Brain pericyte (primary cell): ENCODE results near the gene UBTF.

Source experiments
- DNase-seq: peaks from one replicate; pipeline ENCODE4 v3.0.0-alpha.2; 2012; ENCODE audit warnings: low read depth, low spot score

UBTF gene

GRCh38 chr17:44171931-44172455, 47.5 kb downstream of the UBTF start:
- no peak for DNase-seq

DNA sequence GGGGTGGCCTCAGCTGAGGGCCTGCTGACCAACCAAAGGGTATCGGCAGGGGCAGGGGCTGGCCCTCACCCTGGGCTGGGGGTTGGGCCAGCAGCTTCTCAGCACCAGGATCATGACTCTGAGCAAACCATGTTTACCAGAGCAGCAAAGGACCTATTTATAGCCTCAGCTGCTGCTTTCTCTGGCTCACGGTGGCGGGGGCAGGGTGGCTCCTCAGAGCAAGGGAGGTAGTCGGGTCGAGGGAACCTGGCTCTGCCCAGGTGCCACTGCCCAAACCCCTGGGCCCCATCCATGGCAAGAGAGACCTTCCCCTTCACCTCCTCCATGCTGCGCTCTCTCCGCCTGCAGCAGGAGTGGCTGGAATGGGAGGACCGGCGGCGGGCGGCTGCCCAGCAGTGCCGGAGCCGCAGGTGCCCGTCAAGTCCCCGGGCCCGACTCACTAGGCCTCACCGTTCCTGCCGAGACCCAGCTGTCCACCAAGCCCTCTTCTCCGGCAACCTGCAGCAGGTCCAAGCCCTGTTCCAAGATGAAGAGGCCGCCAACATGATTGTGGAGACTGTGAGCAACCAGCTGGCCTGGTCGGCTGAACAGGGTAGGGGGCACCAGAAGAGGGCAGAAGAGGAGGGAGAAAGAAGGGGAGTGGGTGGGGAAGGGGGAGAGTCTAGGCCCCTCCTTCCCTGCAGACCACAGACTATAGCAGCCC, 48.8 kb downstream of the UBTF start, which contains the start of gene ASB16:
ASB16 (plus strand) TSS at position 206 of the 703 bp plus-strand sequence; CDS start at position 292, 86 bp downstream.
- no peak for DNase-seq

DNA sequence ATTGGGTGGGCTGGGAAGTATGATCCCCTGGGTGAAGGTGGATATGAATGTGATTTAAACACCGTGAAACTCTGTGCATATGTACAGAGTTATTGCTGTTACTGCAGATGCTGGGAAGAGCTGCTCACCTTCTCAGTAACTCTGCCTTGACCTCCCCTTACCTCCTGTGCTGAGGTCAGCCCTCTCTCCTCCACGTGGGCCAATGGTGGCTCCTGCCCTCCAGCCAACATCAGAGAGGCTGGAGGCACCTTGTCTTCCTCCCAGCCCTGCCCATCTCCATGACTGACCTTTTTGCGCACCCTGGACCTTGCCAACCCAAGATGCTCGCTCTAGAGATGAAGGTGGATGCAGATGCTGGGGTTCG, 49.4 kb downstream of the UBTF start:
- DNase-seq = no peak

DNA sequence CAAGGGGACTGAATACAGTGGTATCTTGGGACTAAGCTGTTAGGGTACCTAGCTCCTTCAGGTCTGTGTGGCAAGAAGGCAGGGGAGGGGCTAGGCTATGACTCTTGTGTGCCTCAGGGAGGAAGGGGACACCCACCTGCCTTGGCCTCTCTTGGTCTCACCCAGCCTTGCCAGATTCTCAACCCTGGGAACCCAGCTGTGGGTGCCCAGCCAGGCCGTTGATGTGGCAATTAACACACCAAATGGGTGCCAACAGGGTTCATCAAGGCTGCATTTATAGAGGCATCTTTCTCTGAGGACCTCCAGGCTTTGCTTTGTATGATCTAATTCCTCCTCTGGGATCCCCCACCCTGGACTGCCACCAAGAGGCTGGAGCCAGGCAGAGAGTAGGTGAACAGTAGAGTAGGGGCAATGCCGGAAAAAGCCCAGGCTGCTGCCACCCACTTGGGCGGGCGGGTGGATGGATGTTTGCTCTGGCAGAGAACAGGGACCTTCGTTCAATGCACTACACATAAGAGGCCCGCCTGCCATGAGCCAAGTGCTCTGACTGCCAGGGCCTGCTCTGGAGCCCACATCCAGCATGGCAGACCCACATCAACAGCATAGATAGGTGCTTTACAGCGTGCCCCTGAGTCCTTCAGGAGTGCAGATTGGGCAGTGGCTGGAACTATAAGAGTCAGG, 52.2 kb downstream of the UBTF start:
- no peak for DNase-seq

DNA sequence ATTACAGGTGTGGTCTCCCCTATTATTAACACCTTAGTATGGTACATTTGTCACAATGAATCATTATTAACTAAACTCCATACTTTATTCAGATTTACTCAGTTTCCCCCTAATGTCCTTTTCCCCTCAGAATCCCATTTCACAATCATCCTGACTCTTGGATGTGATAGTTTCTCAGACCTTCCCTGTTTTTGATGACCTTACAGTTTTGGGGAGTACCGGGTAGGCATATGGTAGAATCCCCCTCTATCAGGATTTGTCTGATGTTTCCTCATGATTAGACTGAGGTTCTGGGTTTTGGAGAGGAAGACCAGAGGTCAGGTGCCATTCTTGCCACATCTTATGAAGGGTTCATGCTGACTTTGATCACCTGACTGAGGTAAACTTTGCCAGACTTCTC, 55.0 kb downstream of the UBTF start:
- no peak for DNase-seq

DNA sequence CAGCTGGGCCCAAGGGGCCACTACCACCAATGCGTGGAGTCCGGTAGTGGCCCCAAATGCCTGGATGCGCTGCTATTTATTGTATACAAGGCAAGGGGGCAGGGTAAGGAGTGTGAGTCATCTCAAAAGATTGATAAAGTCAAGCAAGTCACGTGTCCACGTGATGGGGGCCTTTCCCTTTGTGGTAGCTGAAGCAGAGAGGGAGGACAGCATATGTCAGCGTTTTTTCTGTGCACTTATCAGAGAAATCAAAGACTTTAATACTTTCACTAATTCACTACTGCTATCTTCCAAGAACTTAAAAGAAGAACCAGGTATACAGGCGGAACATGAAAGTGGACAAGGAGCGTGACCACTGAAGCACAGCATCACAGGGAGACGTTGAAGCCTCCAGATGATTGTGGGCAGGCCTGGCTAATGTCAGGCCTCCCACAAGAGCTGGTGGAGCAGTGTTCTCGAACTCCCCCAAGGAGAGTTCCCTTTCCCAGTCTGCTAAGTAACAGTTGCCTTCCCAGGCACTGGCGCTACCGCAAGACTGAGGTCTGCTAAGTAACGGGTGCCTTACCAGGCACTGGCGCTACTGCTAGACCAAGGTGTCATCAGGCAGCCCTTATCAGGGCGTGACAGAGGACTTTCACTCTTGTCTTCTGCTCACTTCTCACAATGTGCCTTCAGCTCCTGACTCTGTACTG, 59.8 kb downstream of the UBTF start:
- no peak for DNase-seq

- DNase-seq = no peak
These were observed 64.0 kb downstream of the UBTF start for GRCh38 chr17:44155488-44155887.
